HepG2 (cell line): ENCODE data around the gene LRPPRC. TPM values are rescaled to one million over a fixed set of nuclear protein-coding genes. Genes with fewer than 3 reads are reported as not detected.
A peak's percentile ranks its signal among the peaks of the same experiment; 100 is the strongest.

ENCODE experiments used
- ATAC-seq: fragments of 200-7000 bp; cut with Tn5 transposase; 3 replicates; pipeline ENCODE4 v1.9.1; 2020; ENCODE audit warnings: mild to moderate bottlenecking, moderate library complexity
- BruUV-seq: library from RNA; stranded (reverse); fragments of 400-500 nt; replicated peaks from 2 replicates; lab custom pipeline; 2021; lab: Mats Ljungman, UMichigan
- CTCF ChIA-PET: fragments of 300-600 bp; formaldehyde crosslinking; extraction: SDS; loops from one replicate; lab custom pipeline; 2021; ENCODE audit warnings: low total read pairs, inconsistent platforms, low intra/inter-chr PET ratio; lab: Yijun Ruan, JAX
- POLR2A ChIA-PET: fragments of 350-600 bp; sonication (Branson Sonifier 250); formaldehyde crosslinking; loops from one replicate; lab custom pipeline; 2020; ENCODE audit warnings: antibody characterized with exemption, inconsistent platforms; lab: Yijun Ruan, JAX
- DNase-seq: peaks from one replicate; pipeline ENCODE4 v3.0.0-alpha.2; 2015; ENCODE audit warnings: low spot score
- FAIRE-seq: peaks from 3 replicates; lab custom pipeline; 2011; peaks lifted over from hg19 to GRCh38; lab: Jason Lieb, UNC
- H2AFZ ChIP-seq: one replicate; pipeline ENCODE4 v1.6.1; 2011; ENCODE audit warnings: low read length, inconsistent platforms
- H3K27ac ChIP-seq: fragments of 300-600 bp; 3 replicates; pipeline ENCODE4 v1.8.0; 2011; ENCODE audit warnings: mixed run types, mild to moderate bottlenecking, mixed read lengths, low read length, inconsistent platforms; ENCODE audit not compliant: insufficient read depth; ENCODE audit errors: extremely low read length
- H3K27me3 ChIP-seq, 2 experiments: fragments of 200-600 bp in 1 of 2; 2 replicates in 1 of 2; 3 replicates in 1 of 2; pipeline versions ENCODE4 v1.6.0 to v1.8.0; 2011; ENCODE audit warnings: low read length in 2 of 2, mild to moderate bottlenecking in 2 of 2, moderate library complexity in 2 of 2, inconsistent platforms in 1 of 2; ENCODE audit not compliant: insufficient read depth in 2 of 2, control insufficient read depth in 1 of 2
- H3K36me3 ChIP-seq, 2 experiments: fragments of 200-600 bp in 1 of 2; replicated peaks in 1 of 2; 2 replicates in 1 of 2; 3 replicates in 1 of 2; pipeline versions ENCODE4 v1.5.1 to v1.8.0; 2011; ENCODE audit warnings: low read length in 2 of 2, inconsistent platforms in 1 of 2; ENCODE audit not compliant: insufficient read depth in 2 of 2, control insufficient read depth in 1 of 2
- H3K4me1 ChIP-seq: 2 replicates; pipeline ENCODE4 v1.5.1; 2012; ENCODE audit warnings: low read length, inconsistent platforms; ENCODE audit not compliant: insufficient read depth
- H3K4me2 ChIP-seq: 2 replicates; pipeline ENCODE4 v1.6.0; 2011; ENCODE audit warnings: low read depth, low read length, inconsistent platforms
- H3K4me3 ChIP-seq, 3 experiments: fragments of 200-600 bp in 1 of 3; sonication (generic), shearing (Covaris generic) in 1 of 3; replicated peaks in 1 of 3; 2 replicates each; pipeline ENCODE4 v1.5.1; 2011 to 2016; ENCODE audit warnings: low read length in 3 of 3, inconsistent platforms in 2 of 3, low read depth in 2 of 3, mild to moderate bottlenecking in 2 of 3, control low read depth in 1 of 3, mixed read lengths in 1 of 3; ENCODE audit not compliant: insufficient read depth in 1 of 3
- H3K79me2 ChIP-seq: one replicate; pipeline ENCODE4 v1.6.1; 2011; ENCODE audit warnings: low read length, inconsistent platforms; ENCODE audit not compliant: insufficient read depth
- H3K9ac ChIP-seq: 2 replicates; pipeline ENCODE4 v1.6.0; 2011; ENCODE audit warnings: mild to moderate bottlenecking, low read depth, low read length, inconsistent platforms; ENCODE audit not compliant: insufficient read depth
- H3K9me3 ChIP-seq: 2 replicates; pipeline ENCODE4 v1.5.1; 2012; ENCODE audit warnings: mild to moderate bottlenecking, low read length
- H4K20me1 ChIP-seq: 2 replicates; pipeline ENCODE4 v1.6.0; 2011; ENCODE audit warnings: inconsistent platforms, mild to moderate bottlenecking, low read length, moderate library complexity; ENCODE audit not compliant: insufficient read depth
- ATF7-NPFF ChIP-seq: sonication (generic); formaldehyde crosslinking; IDR thresholded peaks from 2 replicates; pipeline ENCODE4 v1.8.1; 2023; ENCODE audit warnings: mild to moderate bottlenecking, low read depth, missing genetic modification reagents, moderate library complexity
- BCL6 ChIP-seq: IDR thresholded peaks from 2 replicates; pipeline ENCODE4 v1.6.1; 2016; ENCODE audit warnings: missing genetic modification reagents, missing compliant biosample characterization
- BHLHE40 ChIP-seq: IDR thresholded peaks from 2 replicates; pipeline ENCODE4 v1.6.1; 2011; ENCODE audit warnings: low read length, improper control_type of control experiment
- CEBPB ChIP-seq: IDR thresholded peaks from 2 replicates; pipeline ENCODE4 v1.6.1; 2011; ENCODE audit warnings: low read depth, low read length, improper control_type of control experiment, borderline replicate concordance
- DRAP1 ChIP-seq: IDR thresholded peaks from 2 replicates; pipeline ENCODE4 v1.6.1; 2016; ENCODE audit warnings: missing genetic modification reagents, missing compliant biosample characterization
- GATAD1 ChIP-seq: IDR thresholded peaks from 2 replicates; pipeline ENCODE4 v1.6.1; 2016; ENCODE audit warnings: missing genetic modification reagents, missing compliant biosample characterization
- HNRNPLL ChIP-seq: fragments of 200-400 bp; formaldehyde crosslinking; IDR thresholded peaks from 2 replicates; pipeline ENCODE4 v1.6.1; 2017; ENCODE audit warnings: mild to moderate bottlenecking, low read depth, low read length; ENCODE audit not compliant: poor library complexity, severe bottlenecking
- NR3C1 ChIP-seq: sonication (generic); formaldehyde crosslinking; IDR thresholded peaks from 2 replicates; pipeline ENCODE4 v1.4.0; 2020; ENCODE audit warnings: missing genetic modification reagents
- PHB2 ChIP-seq: fragments of 450-650 bp; IDR thresholded peaks from 2 replicates; pipeline ENCODE4 v1.6.1; 2018; ENCODE audit not compliant: partially characterized antibody
- SATB2 ChIP-seq: sonication (generic); formaldehyde crosslinking; IDR thresholded peaks from 2 replicates; pipeline ENCODE4 v1.5.0; 2020; ENCODE audit warnings: missing genetic modification reagents
- SIN3B ChIP-seq: fragments of 150-350 bp; IDR thresholded peaks from 2 replicates; pipeline ENCODE4 v1.6.1; 2014; ENCODE audit warnings: low read length
- SP1 ChIP-seq, 2 experiments: fragments of 450-650 bp in 1 of 2; sonication (generic) in 1 of 2; formaldehyde crosslinking in 1 of 2; IDR thresholded peaks; 2 replicates each; pipeline versions ENCODE4 v1.4.0 to v1.6.1; 2016 to 2020; ENCODE audit warnings: missing genetic modification reagents in 1 of 2
- SP5 ChIP-seq: IDR thresholded peaks from 2 replicates; pipeline ENCODE4 v1.6.1; 2016; ENCODE audit warnings: low read depth, borderline replicate concordance
- TFAP4 ChIP-seq: sonication (generic); IDR thresholded peaks from 2 replicates; pipeline ENCODE4 v1.6.1; 2016; ENCODE audit warnings: low read depth, borderline replicate concordance
- ZBTB34 ChIP-seq: sonication (generic); formaldehyde crosslinking; IDR thresholded peaks from 2 replicates; pipeline ENCODE4 v1.8.0; 2022; ENCODE audit warnings: mild to moderate bottlenecking, missing genetic modification reagents
- ZNF10 ChIP-seq: sonication (generic); formaldehyde crosslinking; IDR thresholded peaks from 2 replicates; pipeline ENCODE4 v1.4.0; 2020; ENCODE audit warnings: mild to moderate bottlenecking, low read depth, missing genetic modification reagents, borderline replicate concordance
- ZNF44 ChIP-seq: sonication (generic); formaldehyde crosslinking; IDR thresholded peaks from 2 replicates; pipeline ENCODE4 v1.5.1; 2020; ENCODE audit warnings: mild to moderate bottlenecking, missing genetic modification reagents
- ZNF558 ChIP-seq: sonication (generic); formaldehyde crosslinking; IDR thresholded peaks from 2 replicates; pipeline ENCODE4 v1.9.0; 2022; ENCODE audit warnings: mild to moderate bottlenecking, missing genetic modification reagents, borderline replicate concordance
- WGBS: methylation state at CpG from one replicate; pipeline ENCODE4 v1.1.6; 2017; ENCODE audit warnings: low lambda C conversion rate; 5-methylcytosine and 5-hydroxymethylcytosine counted together
- in situ Hi-C: cut with HindIII; loops from 2 replicates; pipeline ENCODE4 v1.10.0; 2017; ENCODE audit warnings: low pct_unique_long_range_greater_than_20kb; ENCODE audit not compliant: extremely low pct_ligation_motif_present
- intact Hi-C: fragments of 100-400 bp; cut with micrococcal nuclease; formaldehyde crosslinking; loops from one replicate; pipeline ENCODE4 v1.10.0; 2022; ENCODE audit not compliant: unreplicated experiment
- polyA plus RNA-seq, 8 experiments: library from polyadenylated mRNA; depleted of rRNA in 3 of 8; stranded (reverse) in 7 of 8; unstranded in 1 of 8; fragments of >200 nt; fragmentation: Illumina TruSeq in 4 of 8; extraction: Trizol in 4 of 8; gene quantifications; 2 replicates each; pipeline versions ENCODE4 v1.2.1 to v1.2.3, GENCODE V29; 2011 to 2016; ENCODE audit warnings: low read depth in 4 of 8, missing spikeins in 1 of 8, mixed read lengths in 1 of 8; ENCODE audit not compliant: insufficient read depth in 1 of 8
- total RNA-seq, 5 experiments: library from RNA; depleted of rRNA; stranded (reverse); fragments of >200 nt; fragmentation: Illumina TruSeq; extraction: Trizol; gene quantifications; 2 replicates each; pipeline ENCODE4 v1.2.3, GENCODE V29; 2016; ENCODE audit warnings: low read depth in 1 of 5
- TF ChIP-seq, protein P1 (sequence below): sonication (generic); formaldehyde crosslinking; IDR thresholded peaks from 2 replicates; pipeline ENCODE4 v1.5.0; 2020; ENCODE audit warnings: missing genetic modification reagents, mild to moderate bottlenecking, borderline replicate concordance

LRPPRC gene
- total and polyA plus RNA-seq, 2 of the 13 experiments (the other 11 are each of a cell fraction or from before 2014, with no cell fraction given): 117 to 167 TPM

DNA sequence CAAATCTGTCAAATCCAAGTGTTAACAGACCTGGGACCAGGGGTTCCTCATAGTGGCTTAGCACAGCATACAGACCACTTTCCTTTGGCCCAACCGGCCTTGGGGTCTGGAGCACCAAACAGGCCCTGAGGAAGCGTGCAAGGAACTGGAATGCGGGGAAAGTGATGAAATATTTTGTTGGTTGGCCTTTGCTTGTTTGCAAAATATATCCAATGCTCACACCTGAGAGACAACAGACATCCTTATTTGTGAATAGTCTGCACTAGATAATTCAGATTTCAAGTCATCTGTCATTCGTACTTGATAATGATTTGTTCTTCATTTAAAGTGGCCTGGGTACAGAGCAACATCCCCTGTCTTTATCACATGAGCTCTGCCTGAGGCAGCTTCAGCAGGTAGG is 113.5 kb downstream of the LRPPRC start (continued):
- TF ChIP-seq CEBPB: peak; percentile 48; the same call in 1 of the 2 replicates

- no peak for FAIRE-seq
- intact Hi-C loops: loop anchor here (5.0 kb wide), 1 partner anchor 74 kb away; no protein-coding TSS in a partner anchor
- in situ Hi-C loops: no loop called here
- DNase-seq: peak; percentile 43
- Histone ChIP-seq H3K9me3 (no peaks in the 10 kb centered on the region), H3K79me2 (no peaks in the 10 kb centered on the region), H3K4me1 (peaks cover 54% of the 10 kb centered on the region), H3K9ac (no peak overlapping the region; the same call in 1 of the 2 replicates), H2AFZ (no peak overlapping the region), H3K4me2 (peak overlapping the region; percentile 60), H3K36me3 (peaks cover 0 to 2% of the 10 kb centered on the region in 2 experiments; a peak in 1 of 5 replicates), H3K27ac (peak overlapping the region; percentile 23), H3K27me3 (no peaks in the 10 kb centered on the region), H3K4me3 (peak overlapping the region in 1 of 3 experiments; percentile 36; a peak in 1 of 6 replicates), H4K20me1 (no peaks in the 10 kb centered on the region)
- ChIA-PET CTCF (no interaction called here), POLR2A (interaction anchor here (1.1 kb wide), 1 partner anchor 36 kb away, joined by 4 read pairs; no protein-coding TSS in a partner anchor)
- ATAC-seq: peak; percentile 4
- no TSS peak for BruUV-seq
- WGBS: 43% methylated on average over 5 of the region's 5 CpGs
- TF ChIP-seq DRAP1: no peak
- no peak for TF ChIP-seq SIN3B
- no peak for TF ChIP-seq ZNF558 (CRISPR knock-in tag)
- TF ChIP-seq HNRNPLL: no peak
- TF ChIP-seq PHB2: no peak
- TF ChIP-seq BHLHE40: no peak
- no peak for TF ChIP-seq TFAP4
- no peak for TF ChIP-seq ZNF44 (CRISPR knock-in tag)
- no peak for TF ChIP-seq SP1 (IDR thresholded peaks at IDR 0.05)
- no peak for TF ChIP-seq SP1 (CRISPR knock-in tag; IDR thresholded peaks at IDR 0.05)
- TF ChIP-seq, protein P1, sequence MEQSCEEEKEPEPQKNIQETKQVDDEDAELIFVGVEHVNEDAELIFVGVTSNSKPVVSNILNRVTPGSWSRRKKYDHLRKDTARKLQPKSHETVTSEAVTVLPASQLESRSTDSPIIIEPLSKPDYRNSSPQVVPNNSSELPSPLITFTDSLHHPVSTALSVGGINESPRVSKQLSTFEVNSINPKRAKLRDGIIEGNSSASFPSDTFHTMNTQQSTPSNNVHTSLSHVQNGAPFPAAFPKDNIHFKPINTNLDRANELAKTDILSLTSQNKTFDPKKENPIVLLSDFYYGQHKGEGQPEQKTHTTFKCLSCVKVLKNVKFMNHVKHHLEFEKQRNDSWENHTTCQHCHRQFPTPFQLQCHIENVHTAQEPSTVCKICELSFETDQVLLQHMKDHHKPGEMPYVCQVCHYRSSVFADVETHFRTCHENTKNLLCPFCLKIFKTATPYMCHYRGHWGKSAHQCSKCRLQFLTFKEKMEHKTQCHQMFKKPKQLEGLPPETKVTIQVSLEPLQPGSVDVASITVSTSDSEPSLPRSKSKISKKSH: no peak
- TF ChIP-seq GATAD1 (CRISPR knock-in tag): 0 out of 2 replicates have a peak, but pooled peaks have one; percentile 13
- no peak for TF ChIP-seq ATF7-NPFF (CRISPR knock-in tag)
- TF ChIP-seq ZNF10 (CRISPR knock-in tag): no peak
- TF ChIP-seq SATB2: no peak
- TF ChIP-seq BCL6: no peak
- TF ChIP-seq SP5 (CRISPR knock-in tag): no peak
- TF ChIP-seq NR3C1: no peak
- TF ChIP-seq ZBTB34 (CRISPR knock-in tag): peak; percentile 27; the same call in 1 of the 2 replicates
These were observed 114.8 kb downstream of the LRPPRC start for GRCh38 chr2:43880952-43881351.
